Breast epithelium (tissue), 3 donors: Measurements from ENCODE around the gene PRKAA1.

Source experiments
- CTCF ChIP-seq, 3 donors: fragments of 450-650 bp; IDR thresholded peaks; one replicate each; pipeline ENCODE4 v1.5.1; 2016 to 2017; ENCODE audit warnings: antibody characterized with exemption in 3 of 3, mild to moderate bottlenecking in 3 of 3, moderate library complexity in 3 of 3
- POLR2A ChIP-seq: fragments of 450-650 bp; IDR thresholded peaks from one replicate; pipeline ENCODE4 v1.6.1; 2016; ENCODE audit warnings: antibody characterized with exemption, mild to moderate bottlenecking, moderate library complexity
- POLR2AphosphoS5 ChIP-seq, 3 donors: sonication (generic); formaldehyde crosslinking; IDR thresholded peaks; one replicate each; pipeline ENCODE4 v1.6.1; 2017; ENCODE audit warnings: antibody characterized with exemption in 3 of 3

DNA sequence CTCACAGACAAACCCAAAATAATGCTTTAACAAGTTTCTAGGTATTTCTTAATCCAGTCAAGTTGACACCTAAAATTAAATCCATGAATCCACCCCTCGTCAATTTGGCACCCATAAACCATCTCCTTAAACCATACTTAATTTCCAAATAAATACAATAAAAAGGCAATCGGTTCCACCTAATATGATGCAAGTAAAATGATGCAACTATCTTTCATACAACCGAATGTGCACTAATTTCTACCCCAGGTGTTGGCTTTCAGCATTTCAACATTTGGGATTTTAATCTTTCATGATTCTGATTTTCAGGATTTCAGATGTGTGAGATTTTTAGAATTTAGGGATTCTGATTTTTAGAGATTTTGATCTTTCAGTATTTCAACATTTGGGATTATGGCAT lies 17.3 kb downstream of the PRKAA1 start:
- TF ChIP-seq CTCF (IDR thresholded peaks at IDR 0.05), result no peak
- no peak for TF ChIP-seq POLR2A
- TF ChIP-seq POLR2AphosphoS5 (IDR thresholded peaks at IDR 0.05), result no peak
